H1 (cell line): ENCODE results near the gene MDM4. TPM values are rescaled to one million over a fixed set of nuclear protein-coding genes. Genes with fewer than 3 reads are reported as not detected.

Source experiments
- CTCF ChIA-PET: fragments of 300-600 bp; sonication (Branson Sonifier 250); formaldehyde crosslinking; loops from one replicate; lab custom pipeline; 2021; ENCODE audit not compliant: partially characterized antibody; lab: Charles Lee
- POLR2A ChIA-PET: fragments of 300-600 bp; sonication (Branson Sonifier 250); formaldehyde crosslinking; loops from one replicate; lab custom pipeline; 2021; ENCODE audit warnings: inconsistent platforms; ENCODE audit not compliant: partially characterized antibody; lab: Charles Lee
- DNase-seq, 2 experiments: peaks; one replicate each; pipeline versions ENCODE4 v3.0.0 to v3.0.0-alpha.2; 2010 to 2022; ENCODE audit warnings: low spot score in 2 of 2, low read depth in 1 of 2, mixed read lengths in 1 of 2
- FAIRE-seq: peaks from 2 replicates; lab custom pipeline; 2011; peaks lifted over from hg19 to GRCh38; lab: Jason Lieb, UNC
- H2AFZ ChIP-seq: 2 replicates; pipeline ENCODE4 v1.8.1; 2012; ENCODE audit warnings: low read length, inconsistent platforms
- H2AK5ac ChIP-seq: 2 replicates; pipeline ENCODE4 v1.6.1; 2013; ENCODE audit warnings: low read depth, low read length
- H2BK120ac ChIP-seq: replicated peaks from 2 replicates; pipeline ENCODE3; 2013; ENCODE audit warnings: low read depth, low read length, inconsistent platforms
- H2BK12ac ChIP-seq: 2 replicates; pipeline ENCODE4 v1.6.1; 2013; ENCODE audit warnings: low read depth, low read length
- H2BK15ac ChIP-seq: 2 replicates; pipeline ENCODE4 v1.6.1; 2013; ENCODE audit warnings: low read length
- H2BK20ac ChIP-seq: 2 replicates; pipeline ENCODE4 v1.6.1; 2013; ENCODE audit warnings: low read length
- H2BK5ac ChIP-seq: 2 replicates; pipeline ENCODE4 v1.6.1; 2013; ENCODE audit warnings: low read depth, low read length
- H3K14ac ChIP-seq: 2 replicates; pipeline ENCODE4 v1.6.1; 2013; ENCODE audit warnings: inconsistent platforms; ENCODE audit not compliant: insufficient read length
- H3K18ac ChIP-seq: 2 replicates; pipeline ENCODE4 v1.6.1; 2013; ENCODE audit warnings: low read length; ENCODE audit errors: extremely low read depth
- H3K23ac ChIP-seq: 2 replicates; pipeline ENCODE4 v1.6.1; 2013; ENCODE audit warnings: inconsistent platforms; ENCODE audit not compliant: insufficient read length
- H3K23me2 ChIP-seq: 2 replicates; pipeline ENCODE4 v1.6.1; 2013; ENCODE audit warnings: low read depth, low read length
- H3K27ac ChIP-seq: 2 replicates; pipeline ENCODE4 v1.6.1; 2011; ENCODE audit warnings: low read depth, low read length, inconsistent platforms
- H3K27me3 ChIP-seq, 4 experiments: replicated peaks in 1 of 4; 1 replicate in 1 of 4; 2 replicates in 3 of 4; pipeline versions ENCODE4 v1.6.1 to v1.8.1; 2011 to 2013; ENCODE audit warnings: low read length in 3 of 4, mild to moderate bottlenecking in 3 of 4, inconsistent platforms in 2 of 4, mixed read lengths in 2 of 4, moderate library complexity in 1 of 4; ENCODE audit not compliant: control insufficient read depth in 3 of 4, insufficient read depth in 3 of 4; ENCODE audit errors: extremely low read depth in 1 of 4
- H3K36me3 ChIP-seq, 4 experiments: 2 replicates each; pipeline versions ENCODE4 v1.6.1 to v1.8.1; 2011 to 2013; ENCODE audit warnings: mild to moderate bottlenecking in 4 of 4, low read length in 3 of 4, moderate library complexity in 2 of 4, control low read depth in 1 of 4, inconsistent platforms in 1 of 4; ENCODE audit not compliant: insufficient read depth in 4 of 4, control insufficient read depth in 2 of 4
- H3K4ac ChIP-seq: replicated peaks from 2 replicates; pipeline ENCODE3; 2013; ENCODE audit warnings: low read length, low read depth, mixed read lengths, inconsistent platforms; ENCODE audit not compliant: insufficient read length
- H3K4me1 ChIP-seq, 4 experiments: replicated peaks in 1 of 4; 1 replicate in 1 of 4; 2 replicates in 3 of 4; pipeline versions ENCODE4 v1.6.1 to v1.8.1; 2011 to 2013; ENCODE audit warnings: low read length in 3 of 4, inconsistent platforms in 2 of 4, mixed read lengths in 1 of 4; ENCODE audit not compliant: insufficient read depth in 4 of 4, control insufficient read depth in 3 of 4
- H3K4me2 ChIP-seq, 2 experiments: 2 replicates each; pipeline versions ENCODE4 v1.6.1 to v1.8.1; 2011 to 2013; ENCODE audit warnings: low read depth in 2 of 2, low read length in 2 of 2, control low read depth in 1 of 2, inconsistent platforms in 1 of 2, mild to moderate bottlenecking in 1 of 2; ENCODE audit not compliant: insufficient read depth in 1 of 2
- H3K4me3 ChIP-seq, 4 experiments: fragments of 200-600, 300-600 bp in 1 of 4; sonication (generic), shearing (Covaris generic), sonication (Bioruptor Twin) in 1 of 4; 2 replicates each; pipeline versions ENCODE4 v1.5.1 to v1.8.1; 2011 to 2016; ENCODE audit warnings: low read length in 4 of 4, low read depth in 3 of 4, control low read depth in 2 of 4, inconsistent platforms in 2 of 4, mild to moderate bottlenecking in 2 of 4, mixed read lengths in 1 of 4, moderate library complexity in 1 of 4; ENCODE audit not compliant: insufficient read depth in 2 of 4; ENCODE audit errors: extremely low read depth in 1 of 4
- H3K56ac ChIP-seq: replicated peaks from 2 replicates; pipeline ENCODE3; 2013; ENCODE audit warnings: low read depth, mild to moderate bottlenecking, mixed read lengths, low read length, inconsistent platforms; ENCODE audit not compliant: insufficient read length
- H3K79me1 ChIP-seq: 2 replicates; pipeline ENCODE4 v1.6.1; 2013; ENCODE audit warnings: low read depth, low read length, control low read depth
- H3K79me2 ChIP-seq, 2 experiments: 2 replicates each; pipeline versions ENCODE4 v1.6.1 to v1.8.1; 2012 to 2013; ENCODE audit warnings: low read length in 2 of 2, mild to moderate bottlenecking in 2 of 2, inconsistent platforms in 1 of 2; ENCODE audit not compliant: insufficient read depth in 2 of 2, control insufficient read depth in 1 of 2
- H3K9ac ChIP-seq, 4 experiments: replicated peaks in 1 of 4; 1 replicate in 1 of 4; 2 replicates in 3 of 4; pipeline versions ENCODE4 v1.6.1 to v1.8.1; 2011 to 2013; ENCODE audit warnings: low read depth in 3 of 4, low read length in 3 of 4, control low read depth in 2 of 4, mild to moderate bottlenecking in 2 of 4, moderate library complexity in 2 of 4, inconsistent platforms in 1 of 4; ENCODE audit errors: extremely low read depth in 1 of 4
- H3K9me3 ChIP-seq, 2 experiments: 2 replicates each; pipeline versions ENCODE4 v1.6.1 to v1.8.1; 2012 to 2013; ENCODE audit warnings: mild to moderate bottlenecking in 2 of 2, moderate library complexity in 2 of 2, control low read depth in 1 of 2, inconsistent platforms in 1 of 2, low read depth in 1 of 2, low read length in 1 of 2, mixed read lengths in 1 of 2; ENCODE audit not compliant: insufficient read depth in 2 of 2
- H4K20me1 ChIP-seq, 2 experiments: replicated peaks in 1 of 2; 2 replicates each; pipeline versions ENCODE3 to v1.8.1; 2011 to 2013; ENCODE audit warnings: inconsistent platforms in 2 of 2, low read length in 2 of 2, mild to moderate bottlenecking in 1 of 2; ENCODE audit not compliant: insufficient read depth in 2 of 2, control insufficient read depth in 1 of 2
- H4K5ac ChIP-seq: 2 replicates; pipeline ENCODE4 v1.6.1; 2013; ENCODE audit warnings: low read length, low read depth, mixed read lengths, inconsistent platforms; ENCODE audit not compliant: insufficient read length
- H4K8ac ChIP-seq: 2 replicates; pipeline ENCODE4 v1.8.0; 2013; ENCODE audit warnings: mild to moderate bottlenecking, moderate library complexity, low read length, inconsistent platforms; ENCODE audit not compliant: insufficient read depth; ENCODE audit errors: extremely low read depth
- H4K91ac ChIP-seq: replicated peaks from 2 replicates; pipeline ENCODE3; 2013; ENCODE audit warnings: low read length, mixed read lengths, inconsistent platforms; ENCODE audit not compliant: insufficient read length
- ASH2L ChIP-seq: fragments of 200-600, 300-600 bp; sonication (generic); IDR thresholded peaks from one replicate; pipeline ENCODE4 v1.7.1; 2017; ENCODE audit warnings: low read length
- PHF8 ChIP-seq: fragments of 200-600 bp; sonication (generic); conservative IDR thresholded peaks from 2 replicates; pipeline ENCODE4 v1.7.1; 2012; ENCODE audit warnings: low read depth, mild to moderate bottlenecking, inconsistent platforms, low read length, moderate library complexity
- POLR2A ChIP-seq, 2 experiments: IDR thresholded peaks; 1 replicate in 1 of 2; 2 replicates in 1 of 2; pipeline ENCODE4 v1.6.1; 2011; ENCODE audit warnings: low read depth in 2 of 2, low read length in 2 of 2, mild to moderate bottlenecking in 2 of 2; ENCODE audit errors: control extremely low read depth in 1 of 2
- RBBP5 ChIP-seq: IDR thresholded peaks from 2 replicates; pipeline ENCODE4 v1.7.1; 2012; ENCODE audit warnings: low read depth, mild to moderate bottlenecking, inconsistent platforms, low read length, moderate library complexity, borderline replicate concordance
- WGBS, 2 experiments: shearing (Covaris generic) in 1 of 2; methylation state at CpG; one replicate each; pipeline versions ENCODE4 v1.1.6 to v1.1.7; 2013 to 2015; ENCODE audit warnings: low lambda C conversion rate in 2 of 2, mixed read lengths in 2 of 2, inconsistent platforms in 1 of 2, low coverage in 1 of 2, missing lambda C conversion rate in 1 of 2; ENCODE audit not compliant: insufficient replicate concordance in 2 of 2, insufficient coverage in 1 of 2, insufficient read length in 1 of 2; ENCODE audit errors: extremely low coverage in 1 of 2, missing lambda C conversion rate in 1 of 2; 5-methylcytosine and 5-hydroxymethylcytosine counted together
- polyA plus RNA-seq, 7 experiments: library from polyadenylated mRNA; depleted of rRNA in 3 of 7; stranded (reverse) in 5 of 7; unstranded in 2 of 7; fragments of >200 nt in 5 of 7; fragments of 200-250 nt in 2 of 7; gene quantifications; 1 replicate in 5 of 7; 2 replicates in 1 of 7; 4 replicates in 1 of 7; pipeline versions ENCODE4 v1.2.1 to v1.2.3, GENCODE V29; 2011 to 2013; ENCODE audit warnings: missing spikeins in 2 of 7, mixed read lengths in 2 of 7
- total RNA-seq: library from RNA; stranded (reverse); fragmentation: NEBNext Ultra II Directional; extraction: Animal tissue kit (Norgen Biotek cat#: 25700); gene quantifications from 2 replicates; pipeline ENCODE4 v1.2.1, GENCODE V29; 2021
- TF ChIP-seq, protein P1 (sequence below): IDR thresholded peaks from 2 replicates; pipeline ENCODE4 v1.6.1; 2012; ENCODE audit warnings: inconsistent platforms
- TF ChIP-seq, protein P2 (sequence below): IDR thresholded peaks from 2 replicates; pipeline ENCODE4 v1.6.1; 2012; ENCODE audit warnings: low read length, inconsistent platforms
- TF ChIP-seq, protein P3 (sequence below): IDR thresholded peaks from 2 replicates; pipeline ENCODE4 v1.6.1; 2011; ENCODE audit warnings: low read depth, mild to moderate bottlenecking, low read length; ENCODE audit not compliant: insufficient read depth

The MDM4 gene
- total and polyA plus RNA-seq, 2 of the 8 experiments (the other 6 are each of a cell fraction or from before 2014, with no cell fraction given): 10.8 to 84.9 TPM

DNA sequence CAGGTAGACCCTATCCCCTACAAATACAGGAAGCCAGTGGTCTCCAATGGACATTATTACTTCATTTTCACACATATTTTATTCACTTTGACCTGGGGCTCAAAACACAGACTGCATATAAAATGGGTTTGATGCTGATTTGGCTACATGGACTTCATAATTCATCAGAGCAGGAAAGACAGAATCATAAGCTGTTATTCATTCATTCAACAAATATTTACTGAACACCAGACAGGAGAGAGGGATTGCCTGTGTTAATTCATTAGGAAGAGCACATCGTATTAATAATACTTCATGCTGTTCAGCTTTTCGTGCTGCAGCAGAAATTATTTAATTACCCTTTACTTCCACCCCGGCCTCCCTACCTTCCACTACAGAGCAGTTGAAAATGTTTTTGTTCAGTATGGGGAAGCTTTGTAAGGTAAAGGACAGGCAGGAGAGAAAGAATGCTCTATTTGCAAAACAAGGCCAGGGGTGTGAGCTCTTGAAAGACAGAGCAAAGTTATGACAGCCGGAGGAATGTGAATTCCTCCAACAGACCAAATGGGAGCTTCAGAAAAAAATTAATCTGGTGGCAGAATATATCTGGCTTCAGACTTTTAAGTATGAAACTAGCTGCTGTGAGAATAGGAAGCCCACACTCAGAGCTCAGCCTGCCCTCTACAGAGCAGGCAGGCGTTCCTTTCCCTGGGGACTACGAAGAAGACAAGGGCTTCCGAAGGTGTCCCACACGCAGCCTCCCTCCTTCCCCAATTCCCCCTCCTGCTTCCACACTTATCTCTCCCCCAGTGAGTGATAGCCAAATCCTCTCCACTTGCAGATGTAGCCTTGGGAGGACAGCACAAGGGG lies 58.0 kb downstream of the MDM4 start:
- WGBS, 2 experiments: 16% methylated on average over 6 of the region's 8 CpGs; no CpG with 5 or more reads in 1 of the 2 experiments
- peak overlapping the region; percentile 76 for H3K18ac ChIP-seq
- TF ChIP-seq, protein P1, sequence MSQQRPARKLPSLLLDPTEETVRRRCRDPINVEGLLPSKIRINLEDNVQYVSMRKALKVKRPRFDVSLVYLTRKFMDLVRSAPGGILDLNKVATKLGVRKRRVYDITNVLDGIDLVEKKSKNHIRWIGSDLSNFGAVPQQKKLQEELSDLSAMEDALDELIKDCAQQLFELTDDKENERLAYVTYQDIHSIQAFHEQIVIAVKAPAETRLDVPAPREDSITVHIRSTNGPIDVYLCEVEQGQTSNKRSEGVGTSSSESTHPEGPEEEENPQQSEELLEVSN: no peak
- TF ChIP-seq, protein P2, sequence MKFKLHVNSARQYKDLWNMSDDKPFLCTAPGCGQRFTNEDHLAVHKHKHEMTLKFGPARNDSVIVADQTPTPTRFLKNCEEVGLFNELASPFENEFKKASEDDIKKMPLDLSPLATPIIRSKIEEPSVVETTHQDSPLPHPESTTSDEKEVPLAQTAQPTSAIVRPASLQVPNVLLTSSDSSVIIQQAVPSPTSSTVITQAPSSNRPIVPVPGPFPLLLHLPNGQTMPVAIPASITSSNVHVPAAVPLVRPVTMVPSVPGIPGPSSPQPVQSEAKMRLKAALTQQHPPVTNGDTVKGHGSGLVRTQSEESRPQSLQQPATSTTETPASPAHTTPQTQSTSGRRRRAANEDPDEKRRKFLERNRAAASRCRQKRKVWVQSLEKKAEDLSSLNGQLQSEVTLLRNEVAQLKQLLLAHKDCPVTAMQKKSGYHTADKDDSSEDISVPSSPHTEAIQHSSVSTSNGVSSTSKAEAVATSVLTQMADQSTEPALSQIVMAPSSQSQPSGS: no peak
- TF ChIP-seq POLR2A (IDR thresholded peaks at IDR 0.05; ENCODE audit: control extremely low read depth in 1 of 2, low read depth in 2 of 2, low read length in 2 of 2) (no peak), PHF8 (no peak), ASH2L (no peak), RBBP5 (no peak)
- TF ChIP-seq, protein P3, sequence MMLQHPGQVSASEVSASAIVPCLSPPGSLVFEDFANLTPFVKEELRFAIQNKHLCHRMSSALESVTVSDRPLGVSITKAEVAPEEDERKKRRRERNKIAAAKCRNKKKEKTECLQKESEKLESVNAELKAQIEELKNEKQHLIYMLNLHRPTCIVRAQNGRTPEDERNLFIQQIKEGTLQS: no peak

More for the DNA sequence above, 58.0 kb downstream of the MDM4 start:
- Histone ChIP-seq H2BK12ac (peak overlapping the region; percentile 50; the same call in 1 of the 2 replicates), H3K36me3 (no peaks in the 10 kb centered on the region), H3K56ac (no peak overlapping the region), H3K79me1 (no peaks in the 10 kb centered on the region), H3K4me3 (peak overlapping the region in 1 of 4 experiments; percentile 30; a peak in 2 of 8 replicates), H3K14ac (no peak overlapping the region), H4K20me1 (peaks cover 0 to 4% of the 10 kb centered on the region in 2 experiments), H4K8ac (no peak overlapping the region), H3K9me3 (no peaks in the 10 kb centered on the region), H3K4me1 (peaks cover 23 to 50% (median 40%) of the 10 kb centered on the region in 4 experiments), H2AFZ (no peak overlapping the region), H3K4me2 (peak overlapping the region; percentile 49 to 55), H2BK5ac (peak overlapping the region; percentile 61; the same call in 1 of the 2 replicates), H2AK5ac (no peak overlapping the region), H3K23ac (no peak overlapping the region), H3K4ac (no peak overlapping the region), H3K9ac (no peak overlapping the region), H4K91ac (peak overlapping the region; percentile 6), H3K79me2 (no peaks in the 10 kb centered on the region), H3K27ac (no peak overlapping the region), H2BK20ac (peak overlapping the region; percentile 67; the same call in 1 of the 2 replicates), H3K23me2 (no peaks in the 10 kb centered on the region), H3K27me3 (peaks cover 0 to 12% (median 3%) of the 10 kb centered on the region in 4 experiments; a peak in 3 of 7 replicates), H2BK120ac (peak overlapping the region; percentile 62), H4K5ac (no peak overlapping the region), H2BK15ac (peak overlapping the region; percentile 22; the same call in 1 of the 2 replicates)
- DNase-seq: no peak
- POLR2A ChIA-PET: interaction anchor here (0.6 to 2.2 kb wide), 10 partner anchors 11 to 190 kb away, joined by 3 to 9 read pairs (median 4); partner anchors contain the start of genes LRRN2 and MDM4
- CTCF ChIA-PET: interaction anchor here (0.6 to 28.0 kb wide), 21 partner anchors 7 to 487 kb away, joined by 3 to 397 read pairs (median 3); no protein-coding TSS in a partner anchor
- FAIRE-seq: no peak
